NCI-H1694 (cell line): Measurements from ENCODE around the gene DBNDD1.

ENCODE experiments used
- DNase-seq: peaks from one replicate; lab custom pipeline; 2025; lab: John Stamatoyannopoulos, UW

Gene DBNDD1

DNA sequence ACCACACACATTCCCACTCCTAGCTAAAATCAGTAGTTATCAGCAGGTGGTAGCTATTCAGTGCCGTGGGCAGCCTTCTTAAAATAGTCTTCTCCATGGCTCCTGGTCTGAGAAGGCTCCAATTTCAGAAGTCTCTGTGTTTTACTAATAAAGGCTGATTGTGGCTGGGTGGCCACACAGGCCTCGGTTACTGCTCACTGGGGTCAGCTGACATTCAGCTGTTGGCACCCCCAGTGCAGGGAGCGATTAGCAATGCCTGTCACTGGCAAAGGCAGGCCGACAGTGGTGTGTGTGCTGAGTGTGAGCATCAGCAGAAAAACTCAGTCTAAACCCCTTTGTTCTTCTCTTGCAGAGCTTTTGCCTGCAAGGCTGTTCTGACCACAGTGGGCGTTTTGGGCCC, 16.6 kb upstream of the DBNDD1 start:
- no peak for DNase-seq

DNA sequence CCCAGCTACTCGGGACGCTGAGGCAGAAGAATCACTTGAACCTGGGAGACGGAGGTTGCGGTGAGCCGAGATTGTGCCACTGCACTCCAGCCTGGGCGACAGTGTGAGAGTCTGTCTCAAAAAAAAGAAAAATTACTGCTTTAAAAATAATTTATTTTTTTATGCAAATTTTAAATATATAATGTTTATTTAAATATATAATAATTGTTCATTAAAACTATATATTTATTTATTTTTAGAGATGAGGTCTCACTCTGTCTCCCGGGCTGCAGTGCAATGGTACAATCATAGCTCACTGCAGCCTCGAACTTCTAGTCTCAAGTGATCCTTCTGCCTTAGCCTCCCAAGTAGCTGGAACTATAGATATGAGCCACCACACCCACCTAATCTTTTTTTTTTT, 15.2 kb upstream of the DBNDD1 start:
- no peak for DNase-seq

DNA sequence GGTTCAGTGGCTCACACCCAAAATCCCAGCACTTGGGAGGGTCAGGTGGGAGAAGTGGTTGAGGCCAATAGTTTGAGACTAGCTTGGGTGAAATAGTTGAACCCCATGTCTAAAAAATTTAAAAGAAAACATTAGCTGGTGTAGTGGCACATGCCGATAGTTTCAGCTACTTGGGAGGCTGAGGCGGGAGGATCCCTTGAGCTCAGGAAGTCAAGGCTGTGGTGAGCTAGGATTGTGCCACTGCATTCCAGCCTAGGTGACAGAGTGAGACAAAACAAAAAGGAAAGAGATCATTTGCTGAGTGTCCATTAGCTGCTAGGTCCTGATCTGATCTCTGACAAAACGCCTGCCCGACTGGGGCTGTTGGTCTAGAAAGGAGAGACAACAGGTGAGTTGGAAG, 14.1 kb upstream of the DBNDD1 start:
- no peak for DNase-seq

DNA sequence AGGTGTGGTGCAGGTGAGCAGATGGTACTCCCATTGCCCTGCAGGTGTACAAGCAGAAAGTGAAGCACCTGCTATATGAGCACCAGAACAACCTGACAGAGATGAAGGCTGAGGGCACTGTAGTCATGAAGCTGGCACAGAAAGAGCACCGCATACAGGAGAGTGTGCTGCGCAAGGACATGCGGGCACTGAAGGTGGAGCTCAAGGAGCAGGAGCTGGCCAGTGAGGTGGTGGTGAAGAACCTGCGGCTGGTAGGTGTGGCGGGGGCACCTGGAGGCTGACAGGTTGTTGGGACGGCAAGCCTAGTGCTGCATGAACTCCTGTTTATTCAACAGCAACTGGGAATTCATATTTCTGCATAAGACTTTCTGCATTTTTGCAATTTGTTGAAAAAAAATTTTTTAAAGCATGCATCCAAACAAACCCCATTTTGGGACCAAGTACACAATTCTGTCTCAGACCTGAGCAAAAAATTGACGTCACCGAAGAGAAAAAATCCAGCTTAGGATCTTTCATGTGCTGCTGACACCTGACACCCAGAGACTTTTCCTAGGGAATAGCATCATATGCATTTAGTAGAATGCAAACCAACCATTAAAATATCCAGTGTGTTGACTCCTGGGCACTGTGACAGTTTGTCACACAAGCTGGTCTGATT, 13.5 kb upstream of the DBNDD1 start:
- no peak for DNase-seq

DNA sequence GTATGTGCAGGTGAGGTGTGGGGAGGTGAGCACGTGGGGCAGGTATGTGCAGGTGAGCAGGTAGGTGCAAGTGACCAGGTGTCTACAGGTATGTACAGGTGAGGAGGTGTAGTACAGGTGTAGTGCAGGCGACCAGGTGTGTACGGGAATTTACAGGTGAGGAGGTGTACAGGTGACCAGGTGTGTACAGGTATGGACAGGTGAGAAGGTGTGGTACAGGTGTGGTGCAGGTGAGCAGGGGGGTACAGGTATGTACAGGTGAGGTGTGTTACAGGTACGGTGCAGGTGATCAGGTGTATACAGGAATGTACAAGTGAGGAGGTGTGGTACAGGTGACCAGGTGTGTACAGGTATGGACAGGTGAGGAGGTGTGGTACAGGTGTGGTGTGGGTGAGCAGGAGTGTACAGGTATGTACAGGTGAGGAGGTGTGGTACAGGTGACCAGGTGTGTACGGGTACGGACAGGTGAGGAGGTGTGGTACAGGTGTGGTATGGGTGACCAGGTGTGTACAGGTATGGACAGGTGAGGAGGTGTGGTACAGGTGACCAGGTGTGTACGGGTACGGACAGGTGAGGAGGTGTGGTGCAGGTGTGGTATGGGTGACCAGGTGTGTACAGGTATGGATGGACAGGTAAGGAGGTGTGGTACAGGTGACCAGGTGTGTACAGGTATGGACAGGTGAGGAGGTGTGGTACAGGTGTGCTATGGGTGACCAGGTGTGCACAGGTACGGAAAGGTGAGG, 12.8 kb upstream of the DBNDD1 start:
- no peak for DNase-seq

DNA sequence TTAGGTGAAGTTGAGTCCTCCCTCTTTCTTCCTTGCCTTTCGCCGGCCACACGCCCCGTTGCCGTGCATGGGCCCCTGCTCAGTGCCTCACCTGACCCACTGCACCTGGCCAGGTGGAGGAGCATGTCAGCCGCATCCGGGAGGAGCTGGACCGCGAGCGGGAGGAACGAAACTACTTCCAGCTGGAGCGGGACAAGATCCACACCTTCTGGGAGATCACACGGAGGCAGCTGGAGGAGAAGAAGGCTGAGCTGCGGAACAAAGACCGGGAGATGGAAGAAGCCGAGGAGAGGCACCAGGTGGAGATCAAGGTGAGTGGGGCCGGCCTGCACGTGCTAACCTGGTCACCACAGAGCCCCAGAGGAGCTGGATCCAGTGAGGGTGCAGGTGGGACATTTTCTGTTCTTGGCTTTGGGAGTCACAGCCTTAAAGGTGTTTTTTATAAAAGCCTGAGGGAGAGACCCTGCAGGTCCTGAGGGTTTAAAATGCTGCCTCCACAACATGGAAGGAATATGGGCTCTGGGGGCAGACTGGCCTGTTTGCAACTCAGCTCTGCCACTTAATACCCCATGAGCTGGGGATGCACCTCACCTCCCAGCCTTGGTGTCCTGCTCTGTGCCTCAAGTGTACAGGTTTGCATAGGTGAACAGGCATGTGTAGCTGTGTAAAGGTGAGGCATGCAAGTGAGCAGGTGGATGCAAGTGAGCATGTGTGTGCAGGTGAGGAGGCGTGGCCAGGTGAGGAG, 12.1 kb upstream of the DBNDD1 start:
- no peak for DNase-seq

DNA sequence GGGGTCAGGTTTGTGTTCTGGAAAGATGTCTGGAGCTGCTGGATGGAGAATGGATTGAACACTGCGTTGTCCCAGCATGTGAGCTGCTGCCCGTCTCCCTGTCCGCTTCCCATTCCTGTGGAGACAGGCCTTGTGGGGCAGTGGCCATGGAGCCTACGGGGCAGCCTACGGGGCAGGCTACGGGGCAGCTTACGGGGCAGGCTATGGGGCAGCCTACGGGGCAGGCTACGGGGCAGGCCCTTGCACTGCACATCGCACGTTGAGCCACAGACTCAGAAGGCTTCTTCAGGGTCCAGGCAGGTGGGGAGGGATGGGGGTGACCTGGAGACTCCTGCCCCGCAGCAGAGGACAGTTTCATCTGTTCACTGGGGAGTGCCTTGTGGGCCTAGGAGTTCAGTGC, 9.7 kb upstream of the DBNDD1 start:
- no peak for DNase-seq

DNA sequence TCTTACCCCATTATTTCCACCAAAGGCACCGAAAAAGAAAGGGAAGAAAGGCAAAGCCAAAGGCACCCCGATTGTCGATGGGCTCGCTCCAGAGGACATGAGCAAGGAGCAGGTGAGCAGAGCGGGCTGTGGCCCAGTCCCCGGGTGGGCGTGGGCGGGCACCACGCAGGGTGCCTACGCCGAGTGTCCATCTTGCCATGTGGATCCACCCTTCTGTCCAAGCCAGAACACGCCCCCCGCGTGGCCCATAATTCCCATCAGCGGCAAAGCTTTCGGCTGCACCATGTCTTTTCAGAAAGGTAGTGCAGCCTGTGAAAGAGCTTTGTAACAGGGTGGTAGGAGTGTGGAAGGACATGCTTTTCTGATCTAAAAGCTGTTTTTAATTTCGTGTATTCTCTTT, 8.4 kb upstream of the DBNDD1 start:
- no peak for DNase-seq

DNA sequence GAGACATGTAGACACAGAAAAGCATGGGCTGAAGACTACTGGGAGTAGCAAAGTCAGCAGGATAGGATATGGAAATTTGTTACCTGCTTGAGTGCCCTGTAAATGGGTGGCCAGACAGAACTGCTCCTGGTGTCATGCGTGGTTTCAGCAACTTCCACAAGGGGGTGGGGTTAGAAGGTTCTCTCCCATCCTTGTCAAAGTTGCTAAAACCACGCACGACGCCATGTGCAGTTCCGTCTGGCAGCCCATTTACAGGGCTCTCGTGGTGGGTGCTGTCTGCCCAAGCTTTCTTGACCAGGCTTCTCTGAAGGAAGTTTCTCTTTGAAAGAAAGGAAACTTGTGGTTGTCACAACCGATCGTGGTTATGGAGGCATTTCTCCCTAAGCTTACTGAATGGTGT, 6.9 kb upstream of the DBNDD1 start:
- DNase-seq = no peak

DNA sequence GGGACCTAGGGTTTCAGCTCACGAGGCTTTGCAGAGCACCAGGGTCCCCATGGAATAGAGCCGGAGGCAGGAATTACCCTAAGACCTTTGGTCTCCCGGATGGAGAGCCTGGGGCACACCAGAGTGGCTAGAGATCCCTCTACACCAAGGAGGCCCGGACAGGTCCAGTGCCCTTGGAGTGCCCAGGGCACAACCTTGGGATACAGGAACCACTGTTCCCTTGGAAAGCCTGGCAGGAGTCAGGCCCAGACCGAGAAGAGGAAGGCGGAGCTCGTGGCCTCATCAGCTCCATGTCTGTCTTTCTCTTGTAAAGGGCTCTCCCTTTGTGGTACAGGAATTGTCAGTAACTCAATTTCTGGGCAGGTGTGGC, 3.8 kb upstream of the DBNDD1 start:
- no peak for DNase-seq

DNA sequence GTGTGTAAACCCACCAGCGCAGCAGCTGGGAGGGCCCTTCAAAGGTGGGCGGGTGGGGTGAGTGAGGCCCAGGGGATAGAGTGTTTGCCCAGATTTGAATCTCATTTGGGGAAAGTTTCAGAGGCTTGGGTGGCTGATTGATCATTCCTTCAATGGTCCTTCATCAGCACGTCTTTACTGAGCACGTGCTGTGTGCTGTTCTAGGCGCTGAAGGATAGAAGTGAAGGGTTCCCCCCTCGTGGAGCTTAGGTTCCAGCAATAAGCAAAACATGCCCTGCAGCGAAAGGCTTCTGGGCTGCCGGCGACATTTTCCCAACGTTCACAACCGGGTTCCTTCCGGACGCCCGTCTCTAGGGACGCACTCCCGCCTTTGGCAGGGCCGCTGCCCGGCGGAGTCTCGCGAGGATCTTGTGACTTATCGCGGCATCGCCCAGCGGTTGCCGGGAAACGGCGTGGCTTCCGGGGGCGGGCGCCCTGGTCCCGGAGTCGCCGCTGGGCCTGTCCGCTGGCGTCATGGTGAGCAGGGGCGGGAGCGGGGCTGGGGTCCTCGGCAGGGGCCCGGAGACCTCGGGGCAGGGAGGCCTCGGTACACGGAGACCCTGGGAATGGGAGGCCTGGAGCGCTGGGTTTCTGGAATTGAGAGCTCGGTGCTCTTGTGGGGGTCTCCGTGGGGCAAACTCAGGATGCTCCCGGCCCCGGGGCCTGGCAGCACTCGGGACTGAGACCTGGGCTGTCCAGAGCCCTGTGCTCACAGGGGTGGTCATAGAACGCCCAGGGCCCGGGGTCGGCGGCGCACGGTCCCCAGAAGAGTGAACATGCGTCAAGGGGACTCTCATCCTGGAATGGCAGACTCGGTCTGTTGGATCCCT, 3.2 kb upstream of the DBNDD1 start:
- peak; percentile 33 for DNase-seq

DNA sequence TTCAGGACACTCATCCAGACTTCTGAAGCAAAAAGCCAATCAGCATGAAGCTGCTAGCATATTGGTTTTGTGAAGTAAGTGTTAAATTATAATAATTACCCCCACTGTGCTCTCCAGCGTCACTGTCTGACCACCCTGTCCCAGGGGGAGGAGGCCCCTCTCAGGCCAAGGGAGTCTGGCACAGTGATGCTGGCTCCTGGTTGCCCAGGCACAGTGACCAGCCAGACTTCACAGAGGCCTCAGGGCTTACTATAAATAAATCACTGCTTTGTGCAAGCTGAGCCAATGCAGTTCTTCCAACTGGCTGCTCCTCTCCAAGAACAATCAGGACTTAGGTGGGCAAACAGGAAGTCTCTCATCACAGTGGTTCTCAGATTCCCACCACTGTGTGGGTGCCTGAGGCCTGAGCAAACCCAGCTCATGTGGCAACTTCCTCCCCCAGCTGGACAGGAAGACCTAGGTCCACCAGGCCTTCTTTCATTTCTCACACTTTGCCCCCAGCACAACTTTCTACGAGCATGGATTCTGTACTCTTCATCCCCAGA, 1.7 kb upstream of the DBNDD1 start:
- no peak for DNase-seq

DNA sequence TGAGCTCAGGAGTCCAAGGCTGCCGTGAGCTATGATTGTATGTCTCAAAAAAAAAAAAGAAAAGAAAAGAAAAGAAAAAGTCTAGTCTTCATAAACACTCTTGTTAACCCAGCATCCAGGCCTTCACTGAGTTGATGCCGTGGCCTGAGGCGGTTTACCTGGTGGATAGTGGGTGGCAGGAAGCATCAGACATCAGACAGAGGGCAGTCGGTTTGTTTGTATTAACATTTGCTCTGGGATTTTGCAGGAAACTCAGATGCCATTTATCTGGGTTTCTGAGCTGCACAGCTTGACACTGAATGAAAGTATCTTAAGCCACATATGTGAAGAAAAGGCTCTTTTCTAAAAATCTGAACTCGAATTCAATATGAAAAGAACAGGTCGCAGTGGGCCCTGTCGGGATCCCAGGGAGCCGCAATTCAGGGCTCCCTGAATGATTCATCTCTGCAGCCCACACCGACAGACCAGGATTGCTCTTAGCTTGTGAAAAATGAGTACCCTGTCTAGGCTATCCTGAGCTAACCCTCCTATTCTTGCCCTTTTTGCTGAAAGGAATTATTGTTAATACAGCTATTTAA, 1.1 kb upstream of the DBNDD1 start:
- DNase-seq = no peak

DNA sequence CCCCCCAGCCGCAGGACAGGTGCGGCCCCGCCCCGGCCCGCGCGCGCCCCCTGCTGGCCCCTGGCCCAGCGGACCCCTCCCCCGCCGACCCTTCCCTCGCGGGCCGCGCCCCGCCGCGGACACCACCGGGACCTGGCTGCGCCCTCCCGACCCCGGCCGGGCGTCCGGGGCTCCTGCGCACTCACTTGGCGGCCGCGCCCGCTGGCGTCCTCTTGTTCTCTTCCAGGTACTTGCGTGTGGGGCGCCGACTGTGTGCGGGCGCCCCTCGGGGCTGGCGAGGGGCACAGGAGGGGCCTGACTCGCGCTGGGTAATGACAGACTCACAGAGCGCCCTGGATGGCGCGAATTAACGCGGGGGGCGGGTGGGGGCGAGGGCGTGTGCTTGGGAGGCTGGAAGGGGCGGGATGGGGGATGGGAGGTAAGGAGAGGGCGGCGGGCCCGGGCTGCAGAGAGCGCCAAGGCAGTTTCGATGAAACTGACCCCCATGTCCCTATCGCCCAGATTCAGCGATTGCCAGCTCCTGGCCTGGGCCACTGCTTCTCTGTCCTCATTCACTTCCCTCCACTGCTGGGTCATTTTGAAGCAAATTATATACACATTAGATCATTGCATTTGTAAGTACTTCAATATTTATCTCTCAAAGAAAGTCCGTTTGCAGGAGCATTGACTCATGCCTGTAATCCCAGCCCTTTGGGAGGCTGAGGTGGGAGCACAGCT, 445 bp upstream of the DBNDD1 start:
- DNase-seq = peak; percentile 44

DNA sequence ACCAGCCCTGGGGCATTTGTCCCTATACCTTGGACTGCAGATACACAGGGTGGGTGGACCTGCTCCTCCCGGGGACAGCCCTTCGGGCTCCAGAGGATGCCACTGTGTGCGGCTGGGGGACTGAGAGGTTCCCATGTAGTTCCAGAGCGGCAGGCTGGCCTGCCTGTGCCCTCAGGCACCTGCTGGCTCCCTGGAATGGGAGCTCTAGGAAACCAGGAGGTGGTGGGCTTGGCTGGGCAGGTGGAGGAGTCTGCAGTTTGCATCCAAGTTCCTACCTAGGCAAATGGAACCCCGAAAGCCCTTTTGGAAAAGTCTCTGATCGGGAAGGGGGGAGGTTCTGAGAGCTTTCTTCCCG, 982 bp downstream of the DBNDD1 start:
- no peak for DNase-seq

DNA sequence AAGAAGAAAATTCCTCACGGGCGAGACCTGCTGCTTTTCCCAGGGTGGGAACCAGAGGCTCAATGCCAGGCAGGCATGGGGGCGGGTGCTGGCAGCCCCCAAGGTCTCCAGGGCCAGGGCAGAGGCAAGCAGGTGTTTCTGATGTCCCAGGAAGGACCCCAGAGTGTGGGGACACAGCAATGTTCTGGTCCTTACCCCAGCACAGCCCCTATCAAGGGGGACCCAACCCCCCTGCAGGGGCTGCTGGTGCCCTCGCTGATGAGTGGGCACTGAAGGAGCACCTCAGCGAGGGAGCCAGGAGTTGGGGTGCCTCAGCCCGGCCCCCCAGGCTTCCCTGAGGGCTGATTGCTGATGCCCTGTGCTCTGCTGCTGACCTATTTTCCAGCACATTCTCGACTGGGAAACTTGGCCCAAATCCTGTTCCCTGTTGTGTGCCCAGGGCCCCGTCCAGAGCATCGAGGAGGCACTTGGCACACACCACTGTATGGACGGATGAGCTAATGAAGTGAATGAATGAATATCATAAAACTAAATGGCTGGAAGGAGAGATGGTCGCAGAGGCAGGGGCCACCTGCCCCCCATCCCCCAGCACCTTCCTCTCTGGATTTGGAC, 2.8 kb downstream of the DBNDD1 start:
- no peak for DNase-seq

DNA sequence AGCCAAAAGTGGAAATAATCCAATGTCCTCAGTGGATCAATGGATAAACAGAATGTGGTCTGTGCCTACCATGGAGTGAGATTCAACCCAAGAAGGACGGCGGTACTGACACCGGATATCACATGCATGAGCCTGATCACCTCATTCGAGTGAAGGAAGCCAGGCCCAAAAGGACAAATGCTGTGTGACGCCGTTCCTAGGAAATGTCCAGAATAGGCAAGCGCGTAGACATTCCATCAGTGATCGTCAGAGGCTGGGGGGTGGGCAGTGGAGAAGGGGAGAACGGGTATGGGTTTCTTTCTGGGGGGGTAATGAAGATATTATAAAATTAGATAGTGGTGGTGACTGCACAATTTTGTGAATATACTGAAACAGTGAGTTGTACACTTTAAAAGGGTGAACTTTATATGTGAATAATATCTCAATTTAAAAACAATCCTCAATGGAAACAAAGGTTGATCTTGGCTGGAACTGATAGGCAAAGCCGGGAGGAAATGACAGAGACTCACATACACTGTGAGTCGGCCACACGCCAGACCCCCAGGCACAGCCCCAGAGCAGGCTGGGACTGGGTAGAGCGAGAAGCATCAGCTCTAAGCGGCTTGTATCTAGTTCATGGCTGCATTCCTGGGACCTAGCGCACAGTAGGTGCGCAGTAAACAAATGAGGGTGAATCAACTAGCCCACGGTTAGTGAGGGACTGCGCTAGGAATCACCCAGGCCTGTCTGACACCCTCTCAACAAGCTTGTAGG, 3.5 kb downstream of the DBNDD1 start:
- DNase-seq = no peak

DNA sequence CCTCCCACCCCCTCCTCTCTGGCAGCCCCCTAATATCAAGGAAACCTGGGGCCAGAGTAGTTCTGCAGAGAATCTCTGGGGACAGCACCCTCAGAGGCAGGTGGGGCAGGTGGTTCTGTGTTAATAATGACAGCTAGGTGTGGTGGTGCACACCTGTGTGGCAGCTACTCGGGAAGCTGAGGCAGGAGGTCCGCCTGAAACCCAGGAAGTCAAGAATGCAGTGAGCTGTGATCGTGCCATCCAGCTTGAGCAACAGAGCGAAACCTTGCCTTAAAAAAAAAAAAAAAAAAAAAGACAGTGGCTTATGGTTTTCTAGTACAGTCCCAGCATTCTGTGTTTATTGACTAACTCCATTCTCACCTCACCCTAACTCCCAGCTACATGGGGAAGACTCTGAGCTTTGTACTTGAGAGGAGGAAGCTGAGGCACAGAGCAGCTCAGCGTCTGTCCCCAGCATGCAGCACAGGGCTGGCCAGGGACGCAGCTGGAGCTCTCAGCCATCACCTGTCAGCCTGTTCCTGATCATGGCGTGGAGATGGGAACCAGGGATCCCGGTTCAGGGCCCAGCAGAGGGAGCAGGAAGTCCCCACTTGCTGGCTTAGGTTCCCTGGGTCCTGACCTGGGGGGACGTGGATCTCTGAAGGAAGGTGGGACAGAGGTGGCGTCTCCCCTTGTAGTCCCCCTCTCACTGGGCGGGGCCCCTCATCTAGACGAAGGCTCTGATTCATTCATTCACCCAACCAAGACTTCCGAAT, 6.1 kb downstream of the DBNDD1 start:
- DNase-seq = no peak

DNA sequence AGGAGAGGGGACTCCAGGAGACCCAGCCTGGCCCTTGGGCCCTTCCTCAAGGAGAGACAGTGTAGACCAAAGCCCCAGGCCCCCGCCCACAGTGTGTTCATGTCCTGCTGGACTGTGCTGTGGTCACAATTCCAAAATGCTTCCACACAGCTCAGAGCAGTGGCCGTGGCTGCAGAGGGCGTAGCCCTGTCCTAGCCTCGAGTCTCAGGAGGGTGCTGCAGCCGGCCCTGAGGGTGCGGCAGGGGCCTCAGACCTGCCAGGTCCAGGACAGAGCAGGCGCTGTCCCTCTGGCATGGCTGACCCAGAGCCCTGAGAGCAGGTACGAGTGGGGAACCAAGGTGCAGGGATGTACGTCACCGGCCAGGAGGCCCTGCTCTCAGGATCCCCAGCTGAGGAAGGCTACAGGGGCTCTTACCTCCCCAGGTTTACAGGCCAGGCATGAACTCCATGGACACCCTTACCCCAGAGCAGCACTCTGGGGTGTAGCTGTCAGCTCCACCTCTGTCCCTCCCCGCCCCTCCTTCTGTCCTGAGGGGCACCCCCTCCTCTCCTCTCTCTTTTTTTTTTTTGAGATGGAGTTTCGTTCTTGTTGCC, 7.3 kb downstream of the DBNDD1 start:
- no peak for DNase-seq
